PFSK-1 (cell line): ENCODE results near the gene ATXN1.

Experiments
- POLR2AphosphoS5 ChIP-seq: IDR thresholded peaks from 2 replicates; pipeline ENCODE4 v1.6.1; 2012; ENCODE audit warnings: low read depth, mild to moderate bottlenecking, control low read depth, low read length, moderate library complexity
- SIN3A ChIP-seq: IDR thresholded peaks from 2 replicates; pipeline ENCODE4 v1.6.1; 2012; ENCODE audit warnings: mild to moderate bottlenecking, low read length, moderate library complexity, borderline replicate concordance; ENCODE audit not compliant: insufficient read depth
- TF ChIP-seq, protein P1 (sequence below), 2 experiments: IDR thresholded peaks; 2 replicates each; pipeline versions ENCODE4 v1.6.1 to v1.8.0; 2011 to 2012; ENCODE audit warnings: low read depth in 2 of 2, low read length in 2 of 2, control low read depth in 1 of 2, inconsistent platforms in 1 of 2, mild to moderate bottlenecking in 1 of 2, moderate library complexity in 1 of 2; ENCODE audit not compliant: insufficient read depth in 1 of 2

DNA sequence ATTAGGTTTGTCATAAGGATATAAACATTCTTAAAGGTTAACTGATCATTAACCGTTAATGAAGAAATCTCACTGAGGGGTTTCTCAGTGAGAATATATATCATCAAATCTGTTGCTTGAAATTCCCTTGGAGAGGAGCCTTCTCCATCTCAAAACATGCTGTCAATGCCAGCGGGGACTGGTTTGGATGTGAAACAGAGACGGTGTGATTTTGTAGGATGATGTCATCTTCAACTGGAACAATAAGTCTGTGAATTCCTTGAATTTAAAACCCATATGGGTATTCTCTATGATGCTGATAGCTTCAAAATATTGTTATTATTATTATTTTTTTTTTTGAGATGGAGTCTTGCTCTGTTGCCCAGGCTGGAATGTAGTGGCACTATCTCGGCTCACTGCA, 447.0 kb downstream of the ATXN1 start:
- TF ChIP-seq, protein P1, sequence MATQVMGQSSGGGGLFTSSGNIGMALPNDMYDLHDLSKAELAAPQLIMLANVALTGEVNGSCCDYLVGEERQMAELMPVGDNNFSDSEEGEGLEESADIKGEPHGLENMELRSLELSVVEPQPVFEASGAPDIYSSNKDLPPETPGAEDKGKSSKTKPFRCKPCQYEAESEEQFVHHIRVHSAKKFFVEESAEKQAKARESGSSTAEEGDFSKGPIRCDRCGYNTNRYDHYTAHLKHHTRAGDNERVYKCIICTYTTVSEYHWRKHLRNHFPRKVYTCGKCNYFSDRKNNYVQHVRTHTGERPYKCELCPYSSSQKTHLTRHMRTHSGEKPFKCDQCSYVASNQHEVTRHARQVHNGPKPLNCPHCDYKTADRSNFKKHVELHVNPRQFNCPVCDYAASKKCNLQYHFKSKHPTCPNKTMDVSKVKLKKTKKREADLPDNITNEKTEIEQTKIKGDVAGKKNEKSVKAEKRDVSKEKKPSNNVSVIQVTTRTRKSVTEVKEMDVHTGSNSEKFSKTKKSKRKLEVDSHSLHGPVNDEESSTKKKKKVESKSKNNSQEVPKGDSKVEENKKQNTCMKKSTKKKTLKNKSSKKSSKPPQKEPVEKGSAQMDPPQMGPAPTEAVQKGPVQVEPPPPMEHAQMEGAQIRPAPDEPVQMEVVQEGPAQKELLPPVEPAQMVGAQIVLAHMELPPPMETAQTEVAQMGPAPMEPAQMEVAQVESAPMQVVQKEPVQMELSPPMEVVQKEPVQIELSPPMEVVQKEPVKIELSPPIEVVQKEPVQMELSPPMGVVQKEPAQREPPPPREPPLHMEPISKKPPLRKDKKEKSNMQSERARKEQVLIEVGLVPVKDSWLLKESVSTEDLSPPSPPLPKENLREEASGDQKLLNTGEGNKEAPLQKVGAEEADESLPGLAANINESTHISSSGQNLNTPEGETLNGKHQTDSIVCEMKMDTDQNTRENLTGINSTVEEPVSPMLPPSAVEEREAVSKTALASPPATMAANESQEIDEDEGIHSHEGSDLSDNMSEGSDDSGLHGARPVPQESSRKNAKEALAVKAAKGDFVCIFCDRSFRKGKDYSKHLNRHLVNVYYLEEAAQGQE (IDR thresholded peaks at IDR 0.05; ENCODE audit: insufficient read depth in 1 of 2, low read depth in 2 of 2, low read length in 2 of 2) = no peak
- TF ChIP-seq SIN3A (no peak), POLR2AphosphoS5 (no peak)
